ENCODE measurements around the gene KAT14. TPM values are rescaled to one million over a fixed set of nuclear protein-coding genes. Genes with fewer than 3 reads are reported as not detected.
"Not testable (repeated sequence)": the region's sequence is repeated elsewhere in the genome, so short reads cannot be mapped to it uniquely, and the experiment has no call there.

KAT14 gene
- total RNA-seq, 3 donors from 2014 or later = 11.1 to 17.4 (median 14.9) TPM

DNA sequence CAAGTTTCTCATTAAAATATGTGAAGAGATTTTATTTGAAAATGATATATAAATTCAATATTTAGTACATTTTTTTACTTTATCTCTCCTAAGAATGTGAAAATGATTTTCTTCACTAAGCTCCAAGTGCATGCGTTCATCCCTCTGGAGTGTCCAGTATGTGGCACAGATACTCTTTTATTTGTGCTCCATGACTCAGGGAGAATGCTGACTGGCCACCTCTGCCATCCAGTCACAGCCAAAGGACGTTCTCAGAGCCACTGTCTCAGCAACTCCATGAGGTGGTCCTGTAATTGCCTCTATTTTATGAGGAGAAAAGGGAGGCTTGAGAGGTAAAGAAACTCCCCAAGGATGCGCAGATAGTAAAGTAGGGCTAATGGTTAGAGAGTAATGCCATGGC, 58.3 kb downstream of the KAT14 start:
- H3K36me3 ChIP-seq = no peaks in the 10 kb centered on the region
- H3K9me3 ChIP-seq = no peaks in the 10 kb centered on the region
- H3K4me3 ChIP-seq = no peak overlapping the region
- no peak overlapping the region for H3K27ac ChIP-seq
- TF ChIP-seq, protein P1, sequence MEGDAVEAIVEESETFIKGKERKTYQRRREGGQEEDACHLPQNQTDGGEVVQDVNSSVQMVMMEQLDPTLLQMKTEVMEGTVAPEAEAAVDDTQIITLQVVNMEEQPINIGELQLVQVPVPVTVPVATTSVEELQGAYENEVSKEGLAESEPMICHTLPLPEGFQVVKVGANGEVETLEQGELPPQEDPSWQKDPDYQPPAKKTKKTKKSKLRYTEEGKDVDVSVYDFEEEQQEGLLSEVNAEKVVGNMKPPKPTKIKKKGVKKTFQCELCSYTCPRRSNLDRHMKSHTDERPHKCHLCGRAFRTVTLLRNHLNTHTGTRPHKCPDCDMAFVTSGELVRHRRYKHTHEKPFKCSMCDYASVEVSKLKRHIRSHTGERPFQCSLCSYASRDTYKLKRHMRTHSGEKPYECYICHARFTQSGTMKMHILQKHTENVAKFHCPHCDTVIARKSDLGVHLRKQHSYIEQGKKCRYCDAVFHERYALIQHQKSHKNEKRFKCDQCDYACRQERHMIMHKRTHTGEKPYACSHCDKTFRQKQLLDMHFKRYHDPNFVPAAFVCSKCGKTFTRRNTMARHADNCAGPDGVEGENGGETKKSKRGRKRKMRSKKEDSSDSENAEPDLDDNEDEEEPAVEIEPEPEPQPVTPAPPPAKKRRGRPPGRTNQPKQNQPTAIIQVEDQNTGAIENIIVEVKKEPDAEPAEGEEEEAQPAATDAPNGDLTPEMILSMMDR (IDR thresholded peaks at IDR 0.05) = no peak
- TF ChIP-seq POLR2AphosphoS5 (IDR thresholded peaks at IDR 0.05) (no peak), POLR2A (IDR thresholded peaks at IDR 0.05) (no peak)
- H3K4me1 ChIP-seq = no peaks in the 10 kb centered on the region
- intact Hi-C loops (cut with DNase I; ENCODE audit: low total_unique reads) = no loop called here
- no peaks in the 10 kb centered on the region for H3K27me3 ChIP-seq
- DNase-seq (ENCODE audit: low spot score in 2 of 2) = no peak

DNA sequence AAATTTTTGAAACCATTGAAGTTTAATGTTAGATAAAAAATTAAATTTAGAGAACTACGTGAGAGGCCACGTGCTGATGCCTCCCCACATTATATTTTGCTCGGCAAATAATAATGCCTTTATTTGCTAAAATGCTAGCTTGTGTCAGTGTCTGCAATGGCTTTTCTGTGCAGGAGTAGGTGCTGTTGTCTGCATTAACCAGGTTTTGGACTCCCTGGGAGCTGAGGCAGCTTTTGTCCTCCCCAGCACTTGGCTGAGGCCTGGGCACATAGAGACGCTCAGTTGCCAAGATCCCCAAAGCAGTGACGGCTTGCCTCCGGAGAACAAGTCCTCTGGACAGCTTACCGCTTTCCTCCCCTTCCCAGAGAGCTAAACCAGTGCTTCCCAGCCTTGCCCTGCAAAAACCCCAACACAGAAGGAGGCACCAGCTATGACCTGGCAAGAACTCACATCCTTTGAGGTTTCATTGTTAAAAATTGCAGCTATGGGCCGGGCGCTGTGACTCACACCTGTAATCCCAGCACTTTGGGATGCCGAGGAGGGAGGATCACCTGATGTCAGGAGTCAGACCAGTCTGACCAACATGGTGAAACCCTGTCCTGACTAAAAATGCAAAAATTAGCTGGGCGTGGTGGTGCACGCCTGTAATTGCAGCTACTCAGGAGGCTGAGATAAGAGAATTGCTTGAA, 59.9 kb downstream of the KAT14 start:
- H3K4me1 ChIP-seq = no peaks in the 10 kb centered on the region
- H3K27ac ChIP-seq = no peak overlapping the region
- H3K36me3 ChIP-seq = no peaks in the 10 kb centered on the region
- peak in 1 of 2 donors; percentile 35 for DNase-seq (ENCODE audit: low spot score in 2 of 2)
- H3K4me3 ChIP-seq = no peak overlapping the region
- no peak for TF ChIP-seq POLR2A (IDR thresholded peaks at IDR 0.05)
- no peak for TF ChIP-seq POLR2AphosphoS5 (IDR thresholded peaks at IDR 0.05)
- TF ChIP-seq, protein P1 (IDR thresholded peaks at IDR 0.05) = no peak
- H3K9me3 ChIP-seq = peaks cover 0 to 5% of the 10 kb centered on the region in 2 donors
- intact Hi-C loops (cut with DNase I; ENCODE audit: low total_unique reads) = no loop called here
- no peaks in the 10 kb centered on the region for H3K27me3 ChIP-seq

DNA sequence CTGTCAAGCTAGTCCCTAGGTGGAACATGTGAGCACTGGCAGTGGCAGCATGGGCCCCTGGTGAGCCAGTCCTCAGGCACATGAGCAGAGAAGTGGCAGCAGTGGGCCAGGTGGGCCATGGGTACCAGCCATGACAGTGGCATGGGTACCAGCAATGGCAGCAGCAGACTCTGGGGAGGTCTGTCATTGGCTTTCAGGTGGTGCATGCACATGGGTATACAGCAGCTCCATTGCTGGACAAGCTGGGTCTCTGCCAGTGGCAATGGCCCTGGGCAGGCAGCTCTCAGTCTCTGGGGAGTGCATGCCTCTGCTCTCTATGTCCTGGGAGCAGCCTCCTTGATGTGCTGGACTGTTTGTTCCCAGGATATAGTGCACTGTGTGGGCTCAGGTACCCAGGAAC, 65.3 kb downstream of the KAT14 start:
- no peaks in the 10 kb centered on the region for H3K36me3 ChIP-seq
- H3K4me1 ChIP-seq = no peaks in the 10 kb centered on the region
- H3K27ac ChIP-seq = no peak overlapping the region
- H3K9me3 ChIP-seq = peaks cover 0 to 5% of the 10 kb centered on the region in 2 donors
- intact Hi-C loops (cut with DNase I; ENCODE audit: low total_unique reads) = no loop called here
- no peak overlapping the region for H3K4me3 ChIP-seq
- TF ChIP-seq POLR2AphosphoS5 (IDR thresholded peaks at IDR 0.05) (no peak), POLR2A (IDR thresholded peaks at IDR 0.05) (no peak)
- TF ChIP-seq, protein P1 (IDR thresholded peaks at IDR 0.05) = no peak
- DNase-seq (ENCODE audit: low spot score in 2 of 2) = no peak
- no peaks in the 10 kb centered on the region for H3K27me3 ChIP-seq

DNA sequence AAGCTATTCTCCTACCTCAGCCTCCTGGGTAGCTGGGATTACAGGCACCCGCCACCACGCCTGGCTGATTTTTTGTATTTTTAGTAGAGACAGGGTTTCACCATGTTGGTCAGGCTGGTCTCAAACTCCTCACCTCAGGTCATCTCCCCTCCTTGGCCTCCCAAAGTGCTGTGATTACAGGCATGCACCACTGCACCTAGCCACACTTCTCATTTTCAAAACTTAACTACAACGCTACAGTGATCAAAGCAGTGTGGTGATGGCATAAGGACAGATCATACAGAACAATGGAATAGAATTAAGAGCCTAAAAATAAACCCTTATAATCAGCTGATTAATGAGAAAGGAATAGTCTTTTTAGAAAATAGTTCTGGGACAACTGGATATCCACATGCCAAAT, 66.0 kb downstream of the KAT14 start:
- H3K4me3 ChIP-seq; H3K27ac ChIP-seq; H3K27me3 ChIP-seq; DNase-seq (ENCODE audit: low spot score in 2 of 2); intact Hi-C loops (cut with DNase I; ENCODE audit: low total_unique reads); H3K4me1 ChIP-seq; H3K36me3 ChIP-seq; H3K9me3 ChIP-seq: not testable (repeated sequence)

DNA sequence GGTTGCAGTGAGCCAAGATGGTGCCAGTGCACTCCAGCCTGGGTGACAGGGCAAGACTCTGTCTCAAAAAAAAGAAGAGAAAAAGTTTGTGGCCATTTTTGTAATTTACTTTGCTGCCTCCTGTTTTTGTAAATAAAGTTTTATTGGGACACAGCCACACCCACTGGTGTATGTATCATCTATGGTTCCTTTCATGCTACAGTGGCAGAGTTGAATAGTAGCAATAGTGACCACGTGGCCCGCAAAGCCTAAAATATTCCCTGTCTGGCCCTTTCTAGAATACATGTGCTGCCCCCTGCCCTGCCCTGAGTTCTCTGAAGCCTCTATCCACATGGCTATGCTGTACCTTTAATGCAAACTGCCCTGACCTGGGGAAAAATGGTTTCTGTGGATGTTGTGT, 75.3 kb downstream of the KAT14 start:
- no peak for DNase-seq (ENCODE audit: low spot score in 2 of 2)
- TF ChIP-seq, protein P1 (IDR thresholded peaks at IDR 0.05) = no peak
- TF ChIP-seq POLR2AphosphoS5 (IDR thresholded peaks at IDR 0.05) = no peak
- TF ChIP-seq POLR2A (IDR thresholded peaks at IDR 0.05) = no peak
- Histone ChIP-seq H3K27ac (no peak overlapping the region), H3K27me3 (no peaks in the 10 kb centered on the region), H3K4me1 (no peaks in the 10 kb centered on the region), H3K36me3 (no peaks in the 10 kb centered on the region), H3K9me3 (no peaks in the 10 kb centered on the region), H3K4me3 (no peak overlapping the region)
- intact Hi-C loops (cut with DNase I; ENCODE audit: low total_unique reads) = no loop called here

Data from breast epithelium (tissue), 4 donors.